Upper lobe of left lung (tissue), 6 donors: ENCODE measurements around the gene DACH1. TPM values are rescaled to one million over a fixed set of nuclear protein-coding genes. Genes with fewer than 3 reads are reported as not detected.
"Not testable (repeated sequence)": the region's sequence is repeated elsewhere in the genome, so short reads cannot be mapped to it uniquely, and the experiment has no call there.

Experiments used
- ATAC-seq, 2 donors: fragments of 200-7000 bp; cut with Tn5 transposase; one replicate each; pipeline ENCODE4 v1.9.1; 2022; ENCODE audit warnings: mild to moderate bottlenecking in 2 of 2, moderate library complexity in 2 of 2; ENCODE audit not compliant: low FRiP score in 2 of 2
- DNase-seq, 2 donors: peaks; one replicate each; pipeline ENCODE4 v3.0.0-alpha.2; 2019 to 2020
- H3K27ac ChIP-seq, 4 donors: fragments of 200-600 bp; sonication (generic); one replicate each; pipeline ENCODE4 v1.5.1; 2016 to 2019
- H3K27me3 ChIP-seq, 4 donors: fragments of 200-600 bp; sonication (generic); one replicate each; pipeline ENCODE4 v1.5.1; 2017 to 2019
- H3K36me3 ChIP-seq, 4 donors: fragments of 200-600 bp; sonication (generic); one replicate each; pipeline ENCODE4 v1.5.1; 2016 to 2019
- H3K4me1 ChIP-seq, 4 donors: fragments of 200-600 bp; sonication (generic); one replicate each; pipeline ENCODE4 v1.5.1; 2018 to 2019
- H3K4me3 ChIP-seq, 4 donors: fragments of 200-600 bp; sonication (generic); one replicate each; pipeline ENCODE4 v1.5.1; 2017 to 2019; ENCODE audit warnings: mild to moderate bottlenecking in 2 of 4, moderate library complexity in 1 of 4
- H3K9me3 ChIP-seq, 4 donors: fragments of 200-600 bp; sonication (generic); one replicate each; pipeline ENCODE4 v1.5.1; 2018 to 2019
- EP300 ChIP-seq, 4 donors: sonication (generic); formaldehyde crosslinking; IDR thresholded peaks; one replicate each; pipeline ENCODE4 v1.5.1; 2017; ENCODE audit warnings: antibody characterized with exemption in 4 of 4, control low read depth in 2 of 4
- POLR2A ChIP-seq, 4 donors: fragments of 450-650 bp; IDR thresholded peaks; one replicate each; pipeline ENCODE4 v1.5.1; 2016 to 2017; ENCODE audit warnings: antibody characterized with exemption in 4 of 4, mild to moderate bottlenecking in 2 of 4
- POLR2AphosphoS5 ChIP-seq, 2 donors: sonication (generic); formaldehyde crosslinking; IDR thresholded peaks; one replicate each; pipeline ENCODE4 v1.5.1; 2017; ENCODE audit warnings: antibody characterized with exemption in 2 of 2
- WGBS, 2 donors: methylation state at CpG; one replicate each; pipeline ENCODE4 v1.1.5; 2017 to 2018; 5-methylcytosine and 5-hydroxymethylcytosine counted together
- total RNA-seq, 6 donors: library from RNA; depleted of rRNA in 4 of 6; stranded (reverse); fragments of >200 nt in 4 of 6; gene quantifications; one replicate each; pipeline versions ENCODE4 v1.1.0 to v1.2.1, GENCODE V29; 2016 to 2021
- TF ChIP-seq, protein P1 (sequence below), 6 experiments: fragments of 450-650 bp in 4 of 6; fragments of 200-600 bp in 2 of 6; sonication (generic) in 2 of 6; IDR thresholded peaks; one replicate each; pipeline ENCODE4 v1.5.1; 2016 to 2019; ENCODE audit warnings: antibody characterized with exemption in 6 of 6
- donor health status: DM: no; HTN: no; CAD: no; lungs with moderate emphysema.
- donor health status: DM: no; HTN: yes; CAD: no; lungs with severe emphysema.

Gene DACH1
- total RNA-seq = 10 to 100 TPM in 1 of 6 donors, 1 to 10 TPM in 5; 4.7 to 10.5 (median 6.7) TPM

DNA sequence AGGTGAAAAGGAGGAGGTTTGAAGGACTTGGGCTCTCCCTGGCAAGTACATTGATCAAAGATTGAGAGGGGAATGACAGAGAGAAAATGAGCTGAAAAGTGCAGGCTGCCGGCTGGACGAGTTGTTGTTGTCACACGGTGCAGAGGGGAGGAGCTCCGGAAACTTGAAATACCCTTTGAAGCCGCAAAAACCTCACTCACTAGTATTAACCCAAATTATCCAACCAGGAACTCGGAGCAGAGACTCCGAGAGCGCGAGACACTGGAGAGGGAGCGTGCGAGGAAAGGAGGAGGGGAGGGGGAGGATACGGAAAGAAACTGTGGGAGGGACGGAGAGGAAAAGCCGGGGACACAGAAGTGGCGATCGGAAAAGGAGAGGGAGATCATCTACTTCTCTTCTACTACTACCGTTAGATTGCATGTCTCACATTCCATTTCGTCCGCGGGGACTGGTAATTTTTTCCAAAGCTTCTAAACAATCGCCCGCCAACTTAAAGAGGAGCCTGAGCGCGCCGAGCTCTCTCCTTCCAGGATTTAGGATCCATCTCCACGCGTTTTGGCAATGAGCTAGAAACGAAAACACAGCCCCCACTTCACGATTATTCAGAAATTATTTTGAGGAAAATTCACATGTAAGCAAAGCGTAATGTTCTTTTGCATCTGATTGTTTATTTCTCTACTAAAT is at the start of gene DACH1:
TSS of gene DACH1 (minus strand) at position 74 of the 684 bp plus-strand sequence.
- TF ChIP-seq POLR2AphosphoS5 (IDR thresholded peaks at IDR 0.05) (peak in 1 of 2 donors; percentile 61), POLR2A (IDR thresholded peaks at IDR 0.05) (peak in 1 of 4 donors; percentile 42), EP300 (IDR thresholded peaks at IDR 0.05) (no peak)
- TF ChIP-seq, protein P1, sequence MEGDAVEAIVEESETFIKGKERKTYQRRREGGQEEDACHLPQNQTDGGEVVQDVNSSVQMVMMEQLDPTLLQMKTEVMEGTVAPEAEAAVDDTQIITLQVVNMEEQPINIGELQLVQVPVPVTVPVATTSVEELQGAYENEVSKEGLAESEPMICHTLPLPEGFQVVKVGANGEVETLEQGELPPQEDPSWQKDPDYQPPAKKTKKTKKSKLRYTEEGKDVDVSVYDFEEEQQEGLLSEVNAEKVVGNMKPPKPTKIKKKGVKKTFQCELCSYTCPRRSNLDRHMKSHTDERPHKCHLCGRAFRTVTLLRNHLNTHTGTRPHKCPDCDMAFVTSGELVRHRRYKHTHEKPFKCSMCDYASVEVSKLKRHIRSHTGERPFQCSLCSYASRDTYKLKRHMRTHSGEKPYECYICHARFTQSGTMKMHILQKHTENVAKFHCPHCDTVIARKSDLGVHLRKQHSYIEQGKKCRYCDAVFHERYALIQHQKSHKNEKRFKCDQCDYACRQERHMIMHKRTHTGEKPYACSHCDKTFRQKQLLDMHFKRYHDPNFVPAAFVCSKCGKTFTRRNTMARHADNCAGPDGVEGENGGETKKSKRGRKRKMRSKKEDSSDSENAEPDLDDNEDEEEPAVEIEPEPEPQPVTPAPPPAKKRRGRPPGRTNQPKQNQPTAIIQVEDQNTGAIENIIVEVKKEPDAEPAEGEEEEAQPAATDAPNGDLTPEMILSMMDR (IDR thresholded peaks at IDR 0.05) = no peak
- Histone ChIP-seq H3K27me3 (no peaks in the 10 kb centered on the region), H3K9me3 (no peaks in the 10 kb centered on the region), H3K4me3 (peak within 1 kb of the TSS; percentile 65 to 92 (median 74)), H3K27ac (peak within 1 kb of the TSS; percentile 81 to 94 (median 90)), H3K36me3 (no peaks in the 10 kb centered on the region), H3K4me1 (peaks cover 4 to 35% (median 9%) of the 10 kb centered on the region in 4 donors)
- WGBS, 2 donors = 1 to 4% methylated on average over 30 of the region's 30 CpGs
- DNase-seq (peak in 1 of 2 donors; percentile 53), ATAC-seq (peak; percentile 63 to 78)

DNA sequence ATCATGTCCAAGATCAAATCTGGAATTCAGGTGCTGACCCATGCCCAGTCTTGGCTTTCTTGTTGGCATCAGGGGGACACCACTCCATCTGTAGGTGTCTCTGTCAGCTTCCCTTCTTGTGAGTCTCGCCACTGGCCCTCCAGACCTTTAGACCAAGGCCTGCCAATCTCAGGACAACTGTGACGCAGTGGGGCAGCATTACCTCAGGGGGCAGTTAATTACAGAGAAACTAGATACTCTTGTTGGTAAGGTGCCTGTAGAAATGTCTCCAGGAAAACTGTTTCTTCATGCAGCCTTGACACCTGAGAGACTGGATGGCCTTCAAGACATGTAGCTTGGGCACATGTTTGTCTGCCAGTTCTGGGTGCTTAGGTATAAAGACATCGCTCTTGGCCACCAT is 46.7 kb upstream of the DACH1 start:
- H3K36me3 ChIP-seq = no peaks in the 10 kb centered on the region
- H3K9me3 ChIP-seq = no peaks in the 10 kb centered on the region
- H3K27ac ChIP-seq = no peak overlapping the region
- 90 to 95% methylated on average over 3 of the region's 3 CpGs for WGBS, 2 donors
- no peaks in the 10 kb centered on the region for H3K27me3 ChIP-seq
- no peak overlapping the region for H3K4me3 ChIP-seq
- H3K4me1 ChIP-seq = no peaks in the 10 kb centered on the region
- TF ChIP-seq EP300 (IDR thresholded peaks at IDR 0.05) (no peak), POLR2AphosphoS5 (IDR thresholded peaks at IDR 0.05) (no peak), POLR2A (IDR thresholded peaks at IDR 0.05) (no peak)
- TF ChIP-seq, protein P1 (IDR thresholded peaks at IDR 0.05) = no peak
- ATAC-seq = no peak
- no peak for DNase-seq

DNA sequence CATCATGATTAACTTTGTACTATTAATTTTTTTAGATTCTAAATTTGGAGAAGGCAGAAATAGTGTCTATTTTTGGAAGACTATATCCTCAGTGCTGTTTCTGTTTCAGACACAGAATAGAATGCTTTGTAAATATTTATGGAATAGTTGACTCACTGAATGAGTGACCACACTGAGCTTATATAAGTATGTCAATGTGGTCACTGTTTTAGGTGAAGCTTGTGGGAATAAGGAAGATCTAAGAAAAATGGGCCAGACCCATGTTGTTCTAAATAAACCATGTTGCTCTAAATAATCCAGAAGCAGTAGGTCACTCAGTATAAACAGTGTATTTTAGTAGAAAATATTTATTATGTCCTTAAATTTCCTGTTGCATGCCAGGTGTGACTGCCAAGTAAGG is 45.5 kb upstream of the DACH1 start:
- Histone ChIP-seq H3K36me3 (no peaks in the 10 kb centered on the region), H3K9me3 (no peaks in the 10 kb centered on the region), H3K27me3 (no peaks in the 10 kb centered on the region), H3K4me3 (no peak overlapping the region), H3K4me1 (no peaks in the 10 kb centered on the region), H3K27ac (no peak overlapping the region)
- ATAC-seq (no peak), DNase-seq (no peak)
- no peak for TF ChIP-seq POLR2AphosphoS5 (IDR thresholded peaks at IDR 0.05)
- TF ChIP-seq POLR2A (IDR thresholded peaks at IDR 0.05) = no peak
- no peak for TF ChIP-seq EP300 (IDR thresholded peaks at IDR 0.05)
- TF ChIP-seq, protein P1 (IDR thresholded peaks at IDR 0.05) = no peak

DNA sequence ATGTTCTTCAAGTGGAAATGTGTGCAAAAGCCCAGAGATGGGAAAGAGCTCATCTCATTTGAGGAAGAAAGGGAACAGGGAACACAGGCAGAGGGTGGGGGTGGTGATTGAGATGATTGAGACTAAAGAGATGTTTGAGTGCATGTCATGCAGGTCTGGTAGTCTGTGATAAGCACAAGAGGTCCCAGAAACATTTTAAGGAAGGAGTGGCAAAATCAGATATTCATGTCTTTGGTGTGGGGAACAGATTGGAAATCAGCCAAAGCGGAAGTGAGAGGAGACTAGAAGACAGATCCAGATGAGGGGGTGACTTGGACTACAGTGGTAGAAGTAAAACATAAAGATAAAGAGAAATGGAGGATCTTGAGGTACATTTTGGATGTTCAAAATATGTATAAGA is 39.4 kb upstream of the DACH1 start:
- whole genome bisulfite sequencing, 2 donors = 60 to 65% methylated on average over 1 of the region's 1 CpG
- DNase-seq (no peak), ATAC-seq (no peak)
- TF ChIP-seq, protein P1 (IDR thresholded peaks at IDR 0.05) = no peak
- TF ChIP-seq POLR2A (IDR thresholded peaks at IDR 0.05) = no peak
- TF ChIP-seq EP300 (IDR thresholded peaks at IDR 0.05) = no peak
- no peak for TF ChIP-seq POLR2AphosphoS5 (IDR thresholded peaks at IDR 0.05)
- Histone ChIP-seq H3K9me3 (no peaks in the 10 kb centered on the region), H3K36me3 (no peaks in the 10 kb centered on the region), H3K4me1 (no peaks in the 10 kb centered on the region), H3K4me3 (no peak overlapping the region), H3K27ac (no peak overlapping the region), H3K27me3 (no peaks in the 10 kb centered on the region)

DNA sequence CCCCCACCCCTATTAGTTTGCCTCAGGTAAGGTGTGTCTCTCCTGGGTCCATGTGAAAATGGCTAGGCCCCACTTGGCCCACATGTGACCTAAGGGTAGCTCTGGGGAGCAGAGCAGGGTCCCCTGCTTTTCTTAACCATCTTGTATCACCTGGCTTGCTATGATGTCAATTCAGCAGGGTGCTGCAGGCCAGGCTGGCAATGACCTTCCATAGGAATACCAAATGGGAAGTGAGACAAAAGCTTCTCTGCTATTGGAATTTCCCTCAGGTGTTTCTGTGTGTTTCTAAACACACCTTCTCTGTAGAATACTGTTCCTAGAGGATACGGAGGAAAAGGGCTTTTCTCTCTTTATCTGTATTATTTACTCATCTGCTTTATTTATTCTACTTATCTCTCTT is 35.7 kb upstream of the DACH1 start:
- WGBS, 2 donors = 87 to 89% methylated on average over 1 of the region's 1 CpG
- ATAC-seq = no peak

DNA sequence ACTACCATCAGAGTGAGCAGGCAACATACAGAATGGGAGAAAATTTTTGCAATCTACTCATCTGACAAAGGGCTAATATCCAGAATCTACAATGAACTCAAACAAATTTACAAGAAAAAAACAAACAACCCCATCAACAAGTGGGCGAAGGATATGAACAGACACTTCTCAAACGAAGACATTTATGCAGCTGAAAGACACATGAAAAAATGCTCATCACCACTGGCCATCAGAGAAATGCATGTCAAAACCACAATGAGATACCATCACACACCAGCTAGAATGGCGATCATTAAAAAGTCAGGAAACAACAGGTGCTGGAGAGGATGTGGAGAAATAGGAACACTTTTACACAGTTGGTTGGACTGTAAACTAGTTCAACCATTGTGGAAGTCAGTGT is 26.5 kb upstream of the DACH1 start:
- DNase-seq, H3K27ac ChIP-seq, ATAC-seq, H3K27me3 ChIP-seq, H3K36me3 ChIP-seq, H3K4me1 ChIP-seq, H3K9me3 ChIP-seq, H3K4me3 ChIP-seq: not testable (repeated sequence)
- WGBS, 2 donors = 85 to 96% methylated on average over 3 of the region's 3 CpGs

More for the DNA sequence above, 35.7 kb upstream of the DACH1 start:
- Histone ChIP-seq H3K27ac (no peak overlapping the region), H3K36me3 (no peaks in the 10 kb centered on the region), H3K4me1 (no peaks in the 10 kb centered on the region), H3K9me3 (no peaks in the 10 kb centered on the region), H3K27me3 (no peaks in the 10 kb centered on the region), H3K4me3 (no peak overlapping the region)
- TF ChIP-seq POLR2A (IDR thresholded peaks at IDR 0.05) = no peak
- TF ChIP-seq, protein P1 (IDR thresholded peaks at IDR 0.05) = no peak
- no peak for TF ChIP-seq POLR2AphosphoS5 (IDR thresholded peaks at IDR 0.05)
- TF ChIP-seq EP300 (IDR thresholded peaks at IDR 0.05) = no peak
- DNase-seq = no peak
